Mesenchymal stem cell (in vitro differentiated cells and primary cell): ENCODE results near the gene NTN1.

Source experiments
- DNase-seq: peaks from one replicate; pipeline ENCODE4 v3.0.0-alpha.2; 2013
- H2AFZ ChIP-seq: one replicate; pipeline ENCODE4 v1.6.1; 2013; ENCODE audit warnings: low read depth, mild to moderate bottlenecking, control low read depth, inconsistent platforms, low read length, moderate library complexity
- H2AK5ac ChIP-seq: 2 replicates; pipeline ENCODE4 v1.6.1; 2013; ENCODE audit warnings: low read length, moderate library complexity, mild to moderate bottlenecking, inconsistent platforms; ENCODE audit not compliant: severe bottlenecking
- H2BK120ac ChIP-seq: one replicate; pipeline ENCODE4 v1.6.1; 2013; ENCODE audit warnings: low read depth, mild to moderate bottlenecking, inconsistent platforms, low read length, moderate library complexity
- H2BK12ac ChIP-seq, 2 experiments: one replicate each; pipeline ENCODE4 v1.6.1; 2013; ENCODE audit warnings: inconsistent platforms in 2 of 2, low read length in 2 of 2, mild to moderate bottlenecking in 2 of 2, moderate library complexity in 2 of 2, control low read depth in 1 of 2
- H2BK15ac ChIP-seq: one replicate; pipeline ENCODE4 v1.6.1; 2013; ENCODE audit warnings: mild to moderate bottlenecking, low read depth, inconsistent platforms; ENCODE audit not compliant: poor library complexity, severe bottlenecking
- H2BK5ac ChIP-seq: 2 replicates; pipeline ENCODE4 v1.6.1; 2013; ENCODE audit warnings: low read depth, mild to moderate bottlenecking, low read length, control low read depth, inconsistent platforms; ENCODE audit not compliant: poor library complexity, severe bottlenecking
- H3K14ac ChIP-seq, 2 experiments: one replicate each; pipeline ENCODE4 v1.6.1; 2013; ENCODE audit warnings: inconsistent platforms in 2 of 2, low read length in 2 of 2, control low read depth in 1 of 2, mild to moderate bottlenecking in 1 of 2, moderate library complexity in 1 of 2
- H3K18ac ChIP-seq, 2 experiments: one replicate each; pipeline ENCODE4 v1.6.1; 2013; ENCODE audit warnings: inconsistent platforms in 2 of 2, low read length in 2 of 2, control low read depth in 1 of 2, low read depth in 1 of 2, mild to moderate bottlenecking in 1 of 2
- H3K23ac ChIP-seq, 2 experiments: one replicate each; pipeline ENCODE4 v1.6.1; 2013; ENCODE audit warnings: inconsistent platforms in 2 of 2, low read length in 2 of 2, mild to moderate bottlenecking in 2 of 2, moderate library complexity in 2 of 2, control low read depth in 1 of 2
- H3K27ac ChIP-seq: 2 replicates; pipeline ENCODE4 v1.5.1; 2013; ENCODE audit warnings: mild to moderate bottlenecking, moderate library complexity, low read length, control low read depth, inconsistent platforms; ENCODE audit not compliant: poor library complexity, severe bottlenecking
- H3K27me3 ChIP-seq, 2 experiments: 2 replicates each; pipeline versions ENCODE4 v1.6.1 to v1.7.0; 2013; ENCODE audit warnings: low read length in 2 of 2, mild to moderate bottlenecking in 2 of 2, moderate library complexity in 2 of 2, control low read depth in 1 of 2, inconsistent platforms in 1 of 2; ENCODE audit not compliant: control insufficient read depth in 1 of 2, insufficient read depth in 1 of 2
- H3K36me3 ChIP-seq, 2 experiments: 2 replicates each; pipeline versions ENCODE4 v1.6.1 to v1.7.0; 2013; ENCODE audit warnings: low read length in 2 of 2, control low read depth in 1 of 2, inconsistent platforms in 1 of 2, low read depth in 1 of 2, mild to moderate bottlenecking in 1 of 2; ENCODE audit not compliant: insufficient read depth in 2 of 2, control insufficient read depth in 1 of 2
- H3K4ac ChIP-seq, 2 experiments: one replicate each; pipeline ENCODE4 v1.6.1; 2013; ENCODE audit warnings: inconsistent platforms in 2 of 2, low read length in 2 of 2, mild to moderate bottlenecking in 2 of 2, moderate library complexity in 2 of 2, control low read depth in 1 of 2, low read depth in 1 of 2
- H3K4me1 ChIP-seq: 2 replicates; pipeline ENCODE4 v1.6.1; 2013; ENCODE audit warnings: low read depth, low read length, control low read depth; ENCODE audit not compliant: control insufficient read depth, insufficient read depth
- H3K4me2 ChIP-seq: 2 replicates; pipeline ENCODE4 v1.6.1; 2013; ENCODE audit warnings: low read length, mild to moderate bottlenecking, inconsistent platforms; ENCODE audit not compliant: poor library complexity, severe bottlenecking
- H3K4me3 ChIP-seq, 2 experiments: 2 replicates each; pipeline versions ENCODE4 v1.5.1 to v1.7.0; 2013; ENCODE audit warnings: low read length in 2 of 2, mild to moderate bottlenecking in 2 of 2, control low read depth in 1 of 2, low read depth in 1 of 2; ENCODE audit not compliant: insufficient read depth in 1 of 2
- H3K79me1 ChIP-seq: replicated peaks from 2 replicates; pipeline ENCODE4 v1.6.1; 2013; ENCODE audit warnings: mild to moderate bottlenecking, control low read depth, low read length, inconsistent platforms; ENCODE audit not compliant: poor library complexity, severe bottlenecking
- H3K9ac ChIP-seq: 2 replicates; pipeline ENCODE4 v1.7.0; 2013; ENCODE audit warnings: mild to moderate bottlenecking, low read length, moderate library complexity
- H3K9me3 ChIP-seq: 2 replicates; pipeline ENCODE4 v1.7.0; 2013; ENCODE audit warnings: mild to moderate bottlenecking, low read length; ENCODE audit not compliant: control insufficient read depth
- H4K8ac ChIP-seq: one replicate; pipeline ENCODE4 v1.6.1; 2013; ENCODE audit warnings: inconsistent platforms, mild to moderate bottlenecking, low read length, moderate library complexity
- H4K91ac ChIP-seq: one replicate; pipeline ENCODE4 v1.6.1; 2013; ENCODE audit warnings: mild to moderate bottlenecking, low read length, inconsistent platforms
- WGBS: methylation state at CpG from one replicate; pipeline ENCODE4 v1.1.7; 2013; ENCODE audit warnings: mixed read lengths; 5-methylcytosine and 5-hydroxymethylcytosine counted together

NTN1 gene

DNA sequence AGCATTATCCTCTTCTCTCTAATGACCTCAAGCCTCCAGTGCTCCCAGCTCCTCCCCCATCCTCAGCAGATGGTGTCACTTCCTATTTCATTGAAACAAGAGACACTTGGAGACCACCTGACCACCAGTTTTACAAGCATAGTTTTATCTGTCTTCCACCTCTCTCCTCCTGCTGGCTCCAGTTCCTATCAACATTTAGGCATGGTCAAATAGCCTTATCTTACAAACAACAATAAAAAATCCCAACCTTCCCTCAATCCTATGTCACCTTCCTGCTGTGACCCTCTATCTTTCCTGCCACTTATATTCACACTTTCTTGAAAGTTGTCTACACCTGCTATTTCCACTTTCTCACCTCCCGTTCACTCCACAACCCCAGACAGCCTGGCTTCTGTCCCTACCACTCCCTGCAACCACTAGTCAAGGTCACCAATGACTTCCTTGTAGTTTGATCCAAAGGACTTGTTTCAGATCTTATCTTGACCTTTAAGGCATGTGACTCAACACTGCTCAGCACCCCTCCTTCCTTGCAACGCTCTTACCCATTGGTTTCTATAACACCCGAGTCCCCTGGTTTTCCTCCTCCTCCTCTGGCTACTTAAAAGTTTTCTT lies 4.3 kb upstream of the NTN1 start:
- Histone ChIP-seq H2BK15ac (no peak overlapping the region), H4K8ac (no peak overlapping the region), H3K4ac (no peak overlapping the region), H3K4me2 (no peak overlapping the region), H3K9ac (no peak overlapping the region), H4K91ac (no peak overlapping the region), H3K18ac (no peak overlapping the region), H3K14ac (no peak overlapping the region), H2BK12ac (no peak overlapping the region), H2AFZ (no peak overlapping the region), H3K27me3 (peaks cover 59 to 62% of the 10 kb centered on the region in 2 experiments), H3K23ac (no peak overlapping the region), H3K9me3 (no peaks in the 10 kb centered on the region), H3K27ac (no peak overlapping the region), H3K4me3 (no peak overlapping the region), H3K36me3 (no peaks in the 10 kb centered on the region), H3K4me1 (peaks cover 8% of the 10 kb centered on the region), H2AK5ac (no peak overlapping the region), H3K79me1 (no peaks in the 10 kb centered on the region), H2BK120ac (no peak overlapping the region), H2BK5ac (no peak overlapping the region)
- WGBS: 3% methylated on average over 3 of the region's 3 CpGs
- DNase-seq: no peak

DNA sequence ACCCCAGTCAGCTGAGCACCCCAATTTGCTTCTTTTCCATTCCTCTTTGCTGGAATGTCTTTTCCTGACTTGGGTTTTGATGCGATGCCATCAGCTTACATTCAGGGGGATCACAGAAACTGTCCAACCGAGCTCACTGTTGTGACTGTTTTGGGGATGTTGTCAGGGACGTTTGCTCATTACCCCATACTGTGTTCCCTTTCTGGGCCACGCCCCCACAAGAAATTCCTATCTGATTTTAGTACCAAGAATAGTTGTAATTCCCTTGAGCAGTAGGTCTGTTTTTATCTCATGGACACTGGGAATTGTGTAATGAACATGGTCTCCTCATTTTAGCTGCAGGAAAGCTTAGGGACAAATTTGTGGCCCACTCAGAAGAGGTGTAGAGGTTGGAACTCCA lies 2.6 kb upstream of the NTN1 start:
- Histone ChIP-seq H3K14ac (no peak overlapping the region), H3K36me3 (no peaks in the 10 kb centered on the region), H3K27me3 (peaks cover 66 to 69% of the 10 kb centered on the region in 2 experiments), H3K4ac (no peak overlapping the region), H3K4me1 (peaks cover 22% of the 10 kb centered on the region), H2BK12ac (no peak overlapping the region), H2BK5ac (no peak overlapping the region), H4K91ac (no peak overlapping the region), H3K18ac (no peak overlapping the region), H2BK120ac (no peak overlapping the region), H2AFZ (no peak overlapping the region), H4K8ac (no peak overlapping the region), H3K4me3 (no peak overlapping the region), H3K23ac (no peak overlapping the region), H3K27ac (no peak overlapping the region), H2AK5ac (no peak overlapping the region), H3K9me3 (no peaks in the 10 kb centered on the region), H3K4me2 (no peak overlapping the region), H3K79me1 (no peaks in the 10 kb centered on the region), H2BK15ac (no peak overlapping the region), H3K9ac (no peak overlapping the region)
- 78% methylated on average over 2 of the region's 4 CpGs for WGBS
- DNase-seq: no peak

DNA sequence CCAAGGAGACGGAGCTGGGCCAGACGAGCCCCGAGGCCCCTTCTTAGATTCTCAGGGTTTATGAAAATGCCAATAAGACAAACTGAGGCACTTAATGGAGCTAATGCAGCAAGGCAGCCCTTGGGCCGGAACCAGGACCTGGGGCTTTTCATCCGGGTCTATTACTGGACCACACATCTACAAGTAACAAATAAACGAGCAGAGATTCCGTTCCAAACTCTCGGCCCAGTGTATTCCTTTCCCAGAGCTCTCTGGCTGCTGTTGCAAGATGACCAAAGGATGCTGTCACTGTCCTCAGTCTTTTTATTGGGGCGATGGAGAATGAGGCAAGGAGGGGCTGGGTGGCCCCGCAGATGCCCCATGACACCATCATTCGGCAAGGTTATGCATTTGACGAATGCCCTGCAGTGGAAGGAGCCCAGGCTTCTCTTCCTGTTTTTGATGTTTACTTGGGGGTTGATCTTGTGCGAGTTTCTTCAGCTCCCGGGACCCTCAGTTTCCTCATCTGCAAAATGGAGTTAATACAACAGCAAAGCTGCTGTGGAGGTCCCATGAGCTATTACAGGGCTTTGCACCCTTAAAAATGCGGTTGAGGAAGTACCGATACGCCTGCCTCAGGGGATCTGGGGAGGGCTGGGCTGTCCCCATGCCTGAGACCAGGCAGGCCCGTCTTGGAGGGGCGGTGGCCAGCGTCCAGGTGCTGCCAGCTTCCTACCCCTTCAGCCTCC lies 1.1 kb upstream of the NTN1 start:
- 51% methylated on average over 20 of the region's 20 CpGs for WGBS
- Histone ChIP-seq H3K4ac (no peak overlapping the region), H3K23ac (peak overlapping the region in 1 of 2 experiments; percentile 14), H3K4me1 (peaks cover 22% of the 10 kb centered on the region), H3K9me3 (no peaks in the 10 kb centered on the region), H2BK120ac (no peak overlapping the region), H3K36me3 (no peaks in the 10 kb centered on the region), H3K27me3 (peaks cover 73 to 74% of the 10 kb centered on the region in 2 experiments), H2AFZ (no peak overlapping the region), H2AK5ac (no peak overlapping the region), H3K79me1 (no peaks in the 10 kb centered on the region), H3K9ac (no peak overlapping the region), H3K14ac (no peak overlapping the region), H2BK15ac (no peak overlapping the region), H2BK12ac (no peak overlapping the region), H3K18ac (no peak overlapping the region), H3K4me2 (no peak overlapping the region), H4K8ac (no peak overlapping the region), H3K4me3 (peak overlapping the region; percentile 59 to 69), H2BK5ac (no peak overlapping the region), H4K91ac (no peak overlapping the region), H3K27ac (no peak overlapping the region)
- DNase-seq: no peak

DNA sequence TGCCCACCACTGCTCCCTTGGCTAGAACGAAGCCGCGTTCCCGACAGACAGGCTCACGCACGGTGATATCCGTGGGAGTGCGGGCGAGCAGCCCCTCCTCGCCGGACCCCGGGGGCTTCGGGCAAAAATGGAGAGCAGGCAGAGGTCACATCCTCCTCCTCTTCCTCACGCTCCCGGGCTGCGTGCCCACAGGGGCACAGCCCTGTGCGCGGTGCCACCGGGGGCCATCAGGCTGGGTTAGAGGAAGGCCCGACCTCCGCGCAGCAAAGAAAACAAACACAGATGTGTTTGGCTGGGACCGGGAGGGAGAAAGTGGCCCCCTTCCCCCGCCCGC lies 519 bp upstream of the NTN1 start:
- Histone ChIP-seq H3K4me2 (peak overlapping the region; percentile 89), H3K9me3 (no peaks in the 10 kb centered on the region), H3K9ac (no peak overlapping the region), H2BK15ac (no peak overlapping the region), H2AK5ac (no peak overlapping the region), H2BK5ac (no peak overlapping the region), H3K18ac (no peak overlapping the region), H2AFZ (no peak overlapping the region), H3K27ac (no peak overlapping the region), H3K79me1 (no peaks in the 10 kb centered on the region), H4K91ac (no peak overlapping the region), H3K27me3 (peaks cover 70 to 74% of the 10 kb centered on the region in 2 experiments), H2BK120ac (no peak overlapping the region), H3K14ac (no peak overlapping the region), H3K36me3 (no peaks in the 10 kb centered on the region), H3K4me3 (peak overlapping the region; percentile 59 to 69), H3K23ac (no peak overlapping the region), H4K8ac (no peak overlapping the region), H3K4ac (no peak overlapping the region), H3K4me1 (peaks cover 22% of the 10 kb centered on the region), H2BK12ac (no peak overlapping the region)
- DNase-seq: no peak
- 7% methylated on average over 14 of the region's 25 CpGs for WGBS
